Erythroblast (primary cell): ENCODE results near the gene RNF152.

Experiments used
- GATA1 ChIP-seq: IDR thresholded peaks from 2 replicates; pipeline ENCODE4 v1.6.1; 2011; ENCODE audit warnings: low read depth, mild to moderate bottlenecking, control low read depth, low read length, moderate library complexity
- POLR2A ChIP-seq: IDR thresholded peaks from 2 replicates; pipeline ENCODE4 v1.6.1; 2011; ENCODE audit warnings: mild to moderate bottlenecking, low read length

GRCh38 chr18:61815885-61816470 lies 76.8 kb downstream of the RNF152 start:
- no peak for TF ChIP-seq GATA1
- no peak for TF ChIP-seq POLR2A
